Omental fat pad (tissue), 4 donors: ENCODE results near the gene ST3GAL5. TPM values are rescaled to one million over a fixed set of nuclear protein-coding genes. Genes with fewer than 3 reads are reported as not detected.

Experiments used
- ATAC-seq: fragments of 150-250 bp; one replicate; pipeline ENCODE4 v1.9.1; 2016; ENCODE audit warnings: mild to moderate bottlenecking, moderate library complexity; ENCODE audit not compliant: low FRiP score
- DNase-seq: peaks from one replicate; pipeline ENCODE4 v3.0.0-alpha.2; 2019; ENCODE audit warnings: low spot score
- CTCF ChIP-seq, 3 donors: fragments of 450-650 bp; IDR thresholded peaks; one replicate each; pipeline ENCODE4 v1.5.1; 2016 to 2017; ENCODE audit warnings: antibody characterized with exemption in 3 of 3, mild to moderate bottlenecking in 3 of 3, moderate library complexity in 2 of 3
- small RNA-seq: library from RNA; depleted of rRNA; stranded (forward); fragments of <200 nt; gene quantifications from one replicate; pipeline ENCODE3, GENCODE V24; 2016
- total RNA-seq, 4 donors: library from RNA; depleted of rRNA; stranded (reverse); fragments of >200 nt; gene quantifications; one replicate each; pipeline ENCODE4 v1.1.0, GENCODE V29; 2016

ST3GAL5 gene
- total RNA-seq, 4 donors from 2014 or later = 41.7 to 89.5 (median 59.4) TPM

DNA sequence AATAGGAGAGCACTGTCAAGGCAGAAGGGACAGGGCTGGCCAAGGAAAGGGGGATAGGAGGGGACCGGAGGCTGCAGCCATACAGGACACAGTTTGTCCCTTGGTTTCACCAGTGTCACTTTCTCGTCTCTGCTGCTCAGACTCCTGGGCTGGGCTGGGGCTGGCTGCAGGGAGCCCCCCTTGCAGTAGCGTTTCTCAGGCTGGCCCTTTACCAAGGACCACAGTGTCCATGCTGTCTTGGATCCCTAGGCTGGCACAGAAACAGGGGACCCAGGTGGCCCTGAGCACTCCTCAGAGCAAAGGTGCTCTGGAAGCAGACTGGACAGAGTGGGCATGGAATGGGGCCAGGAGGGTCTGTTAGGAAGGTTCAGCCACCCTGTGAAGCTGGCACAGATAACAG lies 100.2 kb downstream of the ST3GAL5 start:
- no peak for ATAC-seq
- DNase-seq = no peak
- TF ChIP-seq CTCF (IDR thresholded peaks at IDR 0.05) = no peak

DNA sequence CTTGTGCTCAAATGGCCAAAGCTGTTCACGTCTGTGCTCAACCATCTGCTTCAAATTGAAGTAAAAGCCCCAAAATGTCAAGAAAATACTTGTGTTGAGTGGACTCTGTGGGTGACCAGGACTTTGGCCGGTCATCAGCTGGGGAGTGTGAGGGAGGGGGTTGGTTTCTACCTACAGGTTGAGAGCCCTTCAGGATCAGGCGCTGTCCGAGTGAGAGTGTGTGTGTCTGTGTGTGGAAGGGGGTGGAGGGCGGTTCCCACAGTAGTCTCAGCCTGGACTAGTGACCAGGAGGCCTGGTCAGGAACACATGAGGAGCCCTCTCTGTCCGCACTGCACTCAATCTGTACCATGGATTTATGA lies 100.8 kb downstream of the ST3GAL5 start:
- ATAC-seq (no peak), DNase-seq (no peak)
- no peak for TF ChIP-seq CTCF (IDR thresholded peaks at IDR 0.05)

DNA sequence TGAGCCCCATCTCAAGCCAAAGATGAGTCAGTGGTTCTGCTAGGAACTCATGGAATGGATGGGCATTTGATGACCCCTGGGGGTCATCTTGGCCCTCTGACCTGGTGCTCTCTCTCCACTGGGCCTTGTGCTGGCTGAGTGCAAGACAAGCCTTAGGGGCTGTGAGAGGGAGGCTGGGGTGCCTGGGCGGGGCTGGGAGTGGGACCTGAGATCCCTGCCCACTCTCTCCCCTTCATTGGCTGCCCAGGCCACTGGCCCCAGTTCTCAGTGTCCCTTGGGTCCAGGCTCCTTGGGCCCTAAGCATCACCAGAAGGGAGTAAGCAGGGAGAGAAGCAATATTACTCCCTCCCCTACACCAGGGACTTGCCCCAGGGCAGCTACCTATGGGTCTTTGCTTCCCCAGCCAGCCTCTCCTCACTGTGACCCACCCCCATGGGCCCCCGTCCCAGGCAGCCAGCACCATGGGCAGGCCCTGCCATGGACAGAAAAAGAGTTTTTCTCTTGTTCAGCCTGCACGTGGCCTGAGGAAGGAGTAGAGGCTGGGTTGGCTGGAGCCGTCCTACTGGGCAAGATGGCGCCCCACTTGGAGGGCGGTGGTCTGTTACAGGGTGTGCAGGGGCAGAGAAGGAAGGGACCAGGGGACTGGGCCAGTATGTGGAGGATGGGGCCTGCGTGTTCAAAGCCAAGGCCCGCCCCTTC lies 101.4 kb downstream of the ST3GAL5 start:
- no peak for DNase-seq
- ATAC-seq = no peak
- TF ChIP-seq CTCF (IDR thresholded peaks at IDR 0.05) = no peak

Small RNA genes within 50 kb of the gene (small RNA-seq; reads per million reads assigned to genes)
- gene RN7SKP83 = not detected

Other genes with a start within 250 kb of the ST3GAL5 start
- gene SFTPB, start 220.8 kb downstream of the ST3GAL5 start, total RNA-seq = under 1 TPM in 1 of 4 donors, not detected in 3; 0.25 TPM
- 1 to 10 TPM; 1.0 to 5.5 (median 4.3) TPM for gene GNLY, start 194.6 kb downstream of the ST3GAL5 start, total RNA-seq
- 100 to 1,000 TPM in 1 of 4 donors, 10 to 100 TPM in 3; 17.1 to 210 (median 45.9) TPM for gene ATOH8, start 135.0 kb downstream of the ST3GAL5 start, total RNA-seq
- 10 to 100 TPM; 17.5 to 56.3 (median 24.6) TPM for gene POLR1A, start 216.9 kb upstream of the ST3GAL5 start, total RNA-seq
- gene PTCD3, start 217.2 kb upstream of the ST3GAL5 start, total RNA-seq = 10 to 100 TPM; 45.3 to 81.5 (median 63.3) TPM